HUES48 (cell line): ENCODE data around the gene FOXF1.

Experiments
- H3K27ac ChIP-seq: one replicate; pipeline ENCODE4 v1.7.0; 2013; ENCODE audit warnings: low read depth, low read length, inconsistent platforms
- H3K27me3 ChIP-seq: 2 replicates; pipeline ENCODE4 v1.6.1; 2013; ENCODE audit warnings: mild to moderate bottlenecking, low read length; ENCODE audit not compliant: control insufficient read depth, insufficient read depth
- H3K36me3 ChIP-seq: 2 replicates; pipeline ENCODE4 v1.6.1; 2013; ENCODE audit warnings: low read length; ENCODE audit not compliant: control insufficient read depth, insufficient read depth
- H3K4me1 ChIP-seq: 2 replicates; pipeline ENCODE4 v1.6.1; 2013; ENCODE audit warnings: mild to moderate bottlenecking, low read length; ENCODE audit not compliant: control insufficient read depth, insufficient read depth
- H3K4me3 ChIP-seq: 2 replicates; pipeline ENCODE4 v1.5.1; 2013; ENCODE audit warnings: mild to moderate bottlenecking, low read depth, low read length
- H3K9ac ChIP-seq: 2 replicates; pipeline ENCODE4 v1.6.1; 2013; ENCODE audit warnings: mild to moderate bottlenecking, low read depth, low read length, moderate library complexity
- H3K9me3 ChIP-seq: 2 replicates; pipeline ENCODE4 v1.6.1; 2013; ENCODE audit warnings: low read length; ENCODE audit not compliant: control insufficient read depth, insufficient read depth

FOXF1 gene

GRCh38 chr16:86553356-86553755 is 43.0 kb downstream of the FOXF1 start:
- Histone ChIP-seq H3K27me3 (no peaks in the 10 kb centered on the region), H3K9ac (no peak overlapping the region), H3K27ac (no peak overlapping the region), H3K36me3 (0 out of 2 replicates have a peak, but pooled peaks cover 3% of the 10 kb centered on the region), H3K4me3 (no peak overlapping the region), H3K4me1 (0 out of 2 replicates have a peak, but pooled peaks cover 3% of the 10 kb centered on the region), H3K9me3 (no peaks in the 10 kb centered on the region)

- H3K4me3 ChIP-seq, result peak overlapping the region; percentile 82
These were observed 44.2 kb downstream of the FOXF1 start for GRCh38 chr16:86554599-86554916.

GRCh38 chr16:86554917-86555703 is 44.8 kb downstream of the FOXF1 start, which contains the start of gene MTHFSD:
Gene MTHFSD (minus strand): TSS chr16:86555235. CDS start chr16:86555184, 51 bp downstream.
- Histone ChIP-seq H3K9ac (peak within 1 kb of the TSS; percentile 82), H3K4me3 (peak within 1 kb of the TSS; percentile 82), H3K36me3 (0 out of 2 replicates have a peak, but pooled peaks cover 3% of the 10 kb centered on the region), H3K27ac (peak within 1 kb of the TSS; percentile 74), H3K27me3 (no peaks in the 10 kb centered on the region), H3K9me3 (no peaks in the 10 kb centered on the region), H3K4me1 (0 out of 2 replicates have a peak, but pooled peaks cover 3% of the 10 kb centered on the region)

More at GRCh38 chr16:86554599-86554916, 44.2 kb downstream of the FOXF1 start:
- H3K9ac ChIP-seq, result peak overlapping the region; percentile 82
- H3K27me3 ChIP-seq, result no peaks in the 10 kb centered on the region
- no peaks in the 10 kb centered on the region for H3K9me3 ChIP-seq
- peak overlapping the region; percentile 65 for H3K27ac ChIP-seq
- H3K4me1 ChIP-seq, result 0 out of 2 replicates have a peak, but pooled peaks cover 3% of the 10 kb centered on the region
- H3K36me3 ChIP-seq, result 0 out of 2 replicates have a peak, but pooled peaks cover 3% of the 10 kb centered on the region

GRCh38 chr16:86555704-86556075 is 45.4 kb downstream of the FOXF1 start:
- no peaks in the 10 kb centered on the region for H3K27me3 ChIP-seq
- peak overlapping the region; percentile 82 for H3K4me3 ChIP-seq
- 0 out of 2 replicates have a peak, but pooled peaks cover 3% of the 10 kb centered on the region for H3K4me1 ChIP-seq
- H3K9me3 ChIP-seq, result no peaks in the 10 kb centered on the region
- H3K27ac ChIP-seq, result peak overlapping the region; percentile 74
- H3K36me3 ChIP-seq, result 0 out of 2 replicates have a peak, but pooled peaks cover 3% of the 10 kb centered on the region
- H3K9ac ChIP-seq, result peak overlapping the region; percentile 72

GRCh38 chr16:86556576-86556975 is 46.2 kb downstream of the FOXF1 start:
- H3K4me3 ChIP-seq, result no peak overlapping the region
- H3K4me1 ChIP-seq, result 0 out of 2 replicates have a peak, but pooled peaks cover 3% of the 10 kb centered on the region
- no peak overlapping the region for H3K9ac ChIP-seq
- no peaks in the 10 kb centered on the region for H3K27me3 ChIP-seq
- H3K36me3 ChIP-seq, result no peaks in the 10 kb centered on the region
- H3K27ac ChIP-seq, result no peak overlapping the region
- no peaks in the 10 kb centered on the region for H3K9me3 ChIP-seq

- Histone ChIP-seq H3K36me3 (no peaks in the 10 kb centered on the region), H3K27me3 (no peaks in the 10 kb centered on the region), H3K4me1 (0 out of 2 replicates have a peak, but pooled peaks cover 3% of the 10 kb centered on the region), H3K9me3 (no peaks in the 10 kb centered on the region), H3K4me3 (no peak overlapping the region), H3K27ac (no peak overlapping the region), H3K9ac (no peak overlapping the region)
These were observed 47.3 kb downstream of the FOXF1 start for GRCh38 chr16:86557587-86557986.

GRCh38 chr16:86558355-86559193 is 48.2 kb downstream of the FOXF1 start:
- Histone ChIP-seq H3K4me1 (0 out of 2 replicates have a peak, but pooled peaks cover 3% of the 10 kb centered on the region), H3K27ac (no peak overlapping the region), H3K9ac (no peak overlapping the region), H3K4me3 (no peak overlapping the region), H3K27me3 (peaks cover 8% of the 10 kb centered on the region), H3K9me3 (no peaks in the 10 kb centered on the region), H3K36me3 (no peaks in the 10 kb centered on the region)

- Histone ChIP-seq H3K27ac (no peak overlapping the region), H3K4me3 (no peak overlapping the region), H3K27me3 (peaks cover 20% of the 10 kb centered on the region), H3K9me3 (no peaks in the 10 kb centered on the region), H3K9ac (no peak overlapping the region), H3K4me1 (peaks cover 4% of the 10 kb centered on the region), H3K36me3 (no peaks in the 10 kb centered on the region)
These were observed 49.5 kb downstream of the FOXF1 start for GRCh38 chr16:86559802-86560305.

GRCh38 chr16:86562356-86562755 is 52.0 kb downstream of the FOXF1 start:
- no peaks in the 10 kb centered on the region for H3K9me3 ChIP-seq
- H3K4me3 ChIP-seq, result no peak overlapping the region
- H3K36me3 ChIP-seq, result no peaks in the 10 kb centered on the region
- peaks cover 44% of the 10 kb centered on the region for H3K27me3 ChIP-seq
- peaks cover 12% of the 10 kb centered on the region for H3K4me1 ChIP-seq
- H3K9ac ChIP-seq, result no peak overlapping the region
- no peak overlapping the region for H3K27ac ChIP-seq

- Histone ChIP-seq H3K4me3 (peak overlapping the region; percentile 60), H3K9me3 (no peaks in the 10 kb centered on the region), H3K9ac (no peak overlapping the region)
These were observed 53.4 kb downstream of the FOXF1 start for GRCh38 chr16:86563469-86564345.

More at GRCh38 chr16:86563469-86564345, 53.4 kb downstream of the FOXF1 start:
- Histone ChIP-seq H3K36me3 (no peaks in the 10 kb centered on the region), H3K4me1 (peaks cover 12% of the 10 kb centered on the region), H3K27ac (no peak overlapping the region), H3K27me3 (peaks cover 57% of the 10 kb centered on the region)
